Measurements from ENCODE around the gene RNASE7. TPM values are rescaled to one million over a fixed set of nuclear protein-coding genes. Genes with fewer than 3 reads are reported as not detected.
A peak's percentile ranks its signal among the peaks of the same experiment; 100 is the strongest.

RNASE7 gene
- total RNA-seq, 1 donor from 2014 or later: 12.1 TPM

GRCh38 chr14:21029917-21030316 is 12.2 kb upstream of the RNASE7 start, which contains the start of gene TPPP2:
TSS of gene TPPP2 (plus strand) at chr14:21030217. CDS start at chr14:21030582, 365 bp downstream.
- Histone ChIP-seq H3K27me3 (ENCODE audit: control insufficient read depth, insufficient read depth, low read length) (peaks cover 2% of the 10 kb centered on the region), H3K4me3 (ENCODE audit: low read depth, low read length) (no peak within 1 kb of the TSS), H3K36me3 (ENCODE audit: control insufficient read depth, insufficient read depth, low read length) (no peaks in the 10 kb centered on the region)
- DNase-seq (ENCODE audit: low read depth) (no peak), FAIRE-seq (peak; percentile 64)
- TF ChIP-seq CTCF (IDR thresholded peaks at IDR 0.05; ENCODE audit: insufficient read depth, low read length, severe bottlenecking): no peak

DNA sequence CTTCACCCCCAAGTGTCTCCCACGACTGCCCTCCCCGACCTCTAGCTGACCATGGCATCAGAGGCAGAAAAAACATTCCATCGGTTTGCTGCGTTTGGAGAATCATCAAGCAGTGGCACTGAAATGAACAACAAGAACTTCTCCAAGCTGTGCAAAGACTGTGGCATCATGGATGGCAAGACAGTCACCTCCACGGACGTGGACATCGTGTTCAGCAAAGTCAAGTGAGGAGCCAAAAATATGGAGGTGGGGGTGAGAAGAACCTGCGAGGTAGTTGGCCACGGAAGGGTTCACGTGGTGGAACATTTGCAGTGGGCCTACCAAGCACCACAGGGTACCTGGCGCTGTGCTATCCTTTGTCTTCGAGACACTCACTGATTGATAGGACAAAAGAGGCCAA is 11.6 kb upstream of the RNASE7 start:
- FAIRE-seq (peak; percentile 43), DNase-seq (ENCODE audit: low read depth) (no peak)
- no peak overlapping the region for H3K4me3 ChIP-seq (ENCODE audit: low read depth, low read length)
- no peaks in the 10 kb centered on the region for H3K36me3 ChIP-seq (ENCODE audit: control insufficient read depth, insufficient read depth, low read length)
- peaks cover 2% of the 10 kb centered on the region for H3K27me3 ChIP-seq (ENCODE audit: control insufficient read depth, insufficient read depth, low read length)
- no peak for TF ChIP-seq CTCF (IDR thresholded peaks at IDR 0.05; ENCODE audit: insufficient read depth, low read length, severe bottlenecking)

- no peak for TF ChIP-seq CTCF (IDR thresholded peaks at IDR 0.05; ENCODE audit: insufficient read depth, low read length, severe bottlenecking)
- no peak for FAIRE-seq
- Histone ChIP-seq H3K36me3 (ENCODE audit: control insufficient read depth, insufficient read depth, low read length) (no peaks in the 10 kb centered on the region), H3K27me3 (ENCODE audit: control insufficient read depth, insufficient read depth, low read length) (peaks cover 2% of the 10 kb centered on the region), H3K4me3 (ENCODE audit: low read depth, low read length) (no peak overlapping the region)
- DNase-seq (ENCODE audit: low read depth): no peak
These were observed 9.6 kb upstream of the RNASE7 start for GRCh38 chr14:21032326-21033132.

- Histone ChIP-seq H3K36me3 (ENCODE audit: control insufficient read depth, insufficient read depth, low read length) (no peaks in the 10 kb centered on the region), H3K4me3 (ENCODE audit: low read depth, low read length) (no peak overlapping the region), H3K27me3 (ENCODE audit: control insufficient read depth, insufficient read depth, low read length) (peaks cover 2% of the 10 kb centered on the region)
- DNase-seq (ENCODE audit: low read depth) (no peak), FAIRE-seq (no peak)
- TF ChIP-seq CTCF (IDR thresholded peaks at IDR 0.05; ENCODE audit: insufficient read depth, low read length, severe bottlenecking): no peak
These were observed 8.9 kb upstream of the RNASE7 start for GRCh38 chr14:21033133-21033698.

- TF ChIP-seq CTCF (IDR thresholded peaks at IDR 0.05; ENCODE audit: insufficient read depth, low read length, severe bottlenecking): no peak
- Histone ChIP-seq H3K36me3 (ENCODE audit: control insufficient read depth, insufficient read depth, low read length) (no peaks in the 10 kb centered on the region), H3K4me3 (ENCODE audit: low read depth, low read length) (no peak within 1 kb of the TSS), H3K27me3 (ENCODE audit: control insufficient read depth, insufficient read depth, low read length) (peaks cover 2% of the 10 kb centered on the region)
- FAIRE-seq: peak; percentile 32
- DNase-seq (ENCODE audit: low read depth): no peak
These were observed 7.5 kb upstream of the RNASE7 start, which contains the start of gene RNASE13 for GRCh38 chr14:21034707-21035106. TSS of gene RNASE13 (minus strand) at chr14:21034807. CDS start at chr14:21034288, 519 bp downstream.

Measured in bronchial epithelial cell (primary cell).